ENCODE measurements around the gene G6PC3. TPM values are rescaled to one million over a fixed set of nuclear protein-coding genes. Genes with fewer than 3 reads are reported as not detected.

G6PC3 gene
- total and polyA plus RNA-seq, 2 donors = 13.7 to 30.2 TPM

- Histone ChIP-seq H3K27me3 (ENCODE audit: control insufficient read depth in 2 of 2, insufficient read depth in 1 of 2, low read length in 1 of 2) (no peaks in the 10 kb centered on the region), H3K27ac (ENCODE audit: low read depth in 1 of 2, low read length in 1 of 2) (no peak overlapping the region), H3K36me3 (ENCODE audit: control insufficient read depth in 2 of 2, insufficient read depth in 2 of 2, low read length in 1 of 2) (peaks cover 43 to 51% of the 10 kb centered on the region in 2 donors), H3K9me3 (ENCODE audit: control insufficient read depth in 2 of 2, insufficient read depth in 1 of 2, low read length in 1 of 2) (no peaks in the 10 kb centered on the region), H3K4me1 (ENCODE audit: control insufficient read depth in 2 of 2, insufficient read depth in 2 of 2, low read length in 2 of 2) (peaks cover 0 to 4% of the 10 kb centered on the region in 2 donors), H3K4me3 (ENCODE audit: low read length in 2 of 2) (no peak overlapping the region)
- WGBS = 98% methylated on average over 7 of the region's 7 CpGs
- DNase-seq (ENCODE audit: low read depth in 6 of 9, low spot score in 9 of 9) = no peak
Observed at GRCh38 chr17:44084921-44085320, 14.4 kb downstream of the G6PC3 start.

- Histone ChIP-seq H3K36me3 (ENCODE audit: control insufficient read depth in 2 of 2, insufficient read depth in 2 of 2, low read length in 1 of 2) (peaks cover 40 to 44% of the 10 kb centered on the region in 2 donors), H3K27ac (ENCODE audit: low read depth in 1 of 2, low read length in 1 of 2) (no peak overlapping the region)
Observed at GRCh38 chr17:44085908-44086307, 15.4 kb downstream of the G6PC3 start.

GRCh38 chr17:44086364-44087311 is 16.1 kb downstream of the G6PC3 start:
- Histone ChIP-seq H3K36me3 (ENCODE audit: control insufficient read depth in 2 of 2, insufficient read depth in 2 of 2, low read length in 1 of 2) (peaks cover 47 to 48% of the 10 kb centered on the region in 2 donors), H3K4me3 (ENCODE audit: low read length in 2 of 2) (no peak overlapping the region), H3K4me1 (ENCODE audit: control insufficient read depth in 2 of 2, insufficient read depth in 2 of 2, low read length in 2 of 2) (peaks cover 0 to 4% of the 10 kb centered on the region in 2 donors), H3K9me3 (ENCODE audit: control insufficient read depth in 2 of 2, insufficient read depth in 1 of 2, low read length in 1 of 2) (no peaks in the 10 kb centered on the region), H3K27ac (ENCODE audit: low read depth in 1 of 2, low read length in 1 of 2) (no peak overlapping the region), H3K27me3 (ENCODE audit: control insufficient read depth in 2 of 2, insufficient read depth in 1 of 2, low read length in 1 of 2) (no peaks in the 10 kb centered on the region)
- no peak for DNase-seq (ENCODE audit: low read depth in 6 of 9, low spot score in 9 of 9)
- WGBS = 88% methylated on average over 23 of the region's 23 CpGs

More at GRCh38 chr17:44085908-44086307, 15.4 kb downstream of the G6PC3 start:
- H3K9me3 ChIP-seq (ENCODE audit: control insufficient read depth in 2 of 2, insufficient read depth in 1 of 2, low read length in 1 of 2) = no peaks in the 10 kb centered on the region
- no peak overlapping the region for H3K4me3 ChIP-seq (ENCODE audit: low read length in 2 of 2)
- no peak for DNase-seq (ENCODE audit: low read depth in 6 of 9, low spot score in 9 of 9)
- 86% methylated on average over 5 of the region's 5 CpGs for WGBS
- H3K27me3 ChIP-seq (ENCODE audit: control insufficient read depth in 2 of 2, insufficient read depth in 1 of 2, low read length in 1 of 2) = no peaks in the 10 kb centered on the region
- H3K4me1 ChIP-seq (ENCODE audit: control insufficient read depth in 2 of 2, insufficient read depth in 2 of 2, low read length in 2 of 2) = peaks cover 0 to 4% of the 10 kb centered on the region in 2 donors

- Histone ChIP-seq H3K36me3 (ENCODE audit: control insufficient read depth in 2 of 2, insufficient read depth in 2 of 2, low read length in 1 of 2) (peaks cover 48 to 49% of the 10 kb centered on the region in 2 donors), H3K27me3 (ENCODE audit: control insufficient read depth in 2 of 2, insufficient read depth in 1 of 2, low read length in 1 of 2) (no peaks in the 10 kb centered on the region), H3K4me1 (ENCODE audit: control insufficient read depth in 2 of 2, insufficient read depth in 2 of 2, low read length in 2 of 2) (peaks cover 0 to 4% of the 10 kb centered on the region in 2 donors), H3K27ac (ENCODE audit: low read depth in 1 of 2, low read length in 1 of 2) (no peak overlapping the region), H3K4me3 (ENCODE audit: low read length in 2 of 2) (no peak overlapping the region), H3K9me3 (ENCODE audit: control insufficient read depth in 2 of 2, insufficient read depth in 1 of 2, low read length in 1 of 2) (no peaks in the 10 kb centered on the region)
- DNase-seq (ENCODE audit: low read depth in 6 of 9, low spot score in 9 of 9) = no peak
- WGBS = 89% methylated on average over 8 of the region's 8 CpGs
Observed at GRCh38 chr17:44087319-44087718, 16.8 kb downstream of the G6PC3 start.

GRCh38 chr17:44088254-44088653 is 17.7 kb downstream of the G6PC3 start:
- 99% methylated on average over 16 of the region's 16 CpGs for WGBS
- Histone ChIP-seq H3K27ac (ENCODE audit: low read depth in 1 of 2, low read length in 1 of 2) (no peak overlapping the region), H3K36me3 (ENCODE audit: control insufficient read depth in 2 of 2, insufficient read depth in 2 of 2, low read length in 1 of 2) (peaks cover 46 to 49% of the 10 kb centered on the region in 2 donors), H3K4me3 (ENCODE audit: low read length in 2 of 2) (no peak overlapping the region), H3K9me3 (ENCODE audit: control insufficient read depth in 2 of 2, insufficient read depth in 1 of 2, low read length in 1 of 2) (no peaks in the 10 kb centered on the region), H3K27me3 (ENCODE audit: control insufficient read depth in 2 of 2, insufficient read depth in 1 of 2, low read length in 1 of 2) (no peaks in the 10 kb centered on the region), H3K4me1 (ENCODE audit: control insufficient read depth in 2 of 2, insufficient read depth in 2 of 2, low read length in 2 of 2) (peaks cover 0 to 4% of the 10 kb centered on the region in 2 donors)
- no peak for DNase-seq (ENCODE audit: low read depth in 6 of 9, low spot score in 9 of 9)

- Histone ChIP-seq H3K4me1 (ENCODE audit: control insufficient read depth in 2 of 2, insufficient read depth in 2 of 2, low read length in 2 of 2) (peaks cover 10 to 17% of the 10 kb centered on the region in 2 donors), H3K27ac (ENCODE audit: low read depth in 1 of 2, low read length in 1 of 2) (no peak overlapping the region), H3K36me3 (ENCODE audit: control insufficient read depth in 2 of 2, insufficient read depth in 2 of 2, low read length in 1 of 2) (peaks cover 25 to 39% of the 10 kb centered on the region in 2 donors), H3K27me3 (ENCODE audit: control insufficient read depth in 2 of 2, insufficient read depth in 1 of 2, low read length in 1 of 2) (no peaks in the 10 kb centered on the region), H3K4me3 (ENCODE audit: low read length in 2 of 2) (no peak overlapping the region), H3K9me3 (ENCODE audit: control insufficient read depth in 2 of 2, insufficient read depth in 1 of 2, low read length in 1 of 2) (no peaks in the 10 kb centered on the region)
- DNase-seq (ENCODE audit: low read depth in 6 of 9, low spot score in 9 of 9) = no peak
- 95% methylated on average over 14 of the region's 14 CpGs for WGBS
Observed at GRCh38 chr17:44091200-44091997, 20.9 kb downstream of the G6PC3 start.

- H3K36me3 ChIP-seq (ENCODE audit: control insufficient read depth in 2 of 2, insufficient read depth in 2 of 2, low read length in 1 of 2) = peaks cover 21 to 39% of the 10 kb centered on the region in 2 donors
- H3K27me3 ChIP-seq (ENCODE audit: control insufficient read depth in 2 of 2, insufficient read depth in 1 of 2, low read length in 1 of 2) = no peaks in the 10 kb centered on the region
- WGBS = 98% methylated on average over 11 of the region's 11 CpGs
- H3K4me1 ChIP-seq (ENCODE audit: control insufficient read depth in 2 of 2, insufficient read depth in 2 of 2, low read length in 2 of 2) = peaks cover 10 to 20% of the 10 kb centered on the region in 2 donors
- no peaks in the 10 kb centered on the region for H3K9me3 ChIP-seq (ENCODE audit: control insufficient read depth in 2 of 2, insufficient read depth in 1 of 2, low read length in 1 of 2)
- no peak overlapping the region for H3K4me3 ChIP-seq (ENCODE audit: low read length in 2 of 2)
- no peak overlapping the region for H3K27ac ChIP-seq (ENCODE audit: low read depth in 1 of 2, low read length in 1 of 2)
- no peak for DNase-seq (ENCODE audit: low read depth in 6 of 9, low spot score in 9 of 9)
Observed at GRCh38 chr17:44092051-44092450, 21.5 kb downstream of the G6PC3 start.

- H3K36me3 ChIP-seq (ENCODE audit: control insufficient read depth in 2 of 2, insufficient read depth in 2 of 2, low read length in 1 of 2) = peaks cover 16 to 35% of the 10 kb centered on the region in 2 donors
- H3K9me3 ChIP-seq (ENCODE audit: control insufficient read depth in 2 of 2, insufficient read depth in 1 of 2, low read length in 1 of 2) = no peaks in the 10 kb centered on the region
- H3K27ac ChIP-seq (ENCODE audit: low read depth in 1 of 2, low read length in 1 of 2) = no peak overlapping the region
- no peaks in the 10 kb centered on the region for H3K27me3 ChIP-seq (ENCODE audit: control insufficient read depth in 2 of 2, insufficient read depth in 1 of 2, low read length in 1 of 2)
- no peak overlapping the region for H3K4me3 ChIP-seq (ENCODE audit: low read length in 2 of 2)
- H3K4me1 ChIP-seq (ENCODE audit: control insufficient read depth in 2 of 2, insufficient read depth in 2 of 2, low read length in 2 of 2) = peaks cover 10 to 28% of the 10 kb centered on the region in 2 donors
- DNase-seq (ENCODE audit: low read depth in 6 of 9, low spot score in 9 of 9) = no peak
- WGBS = 97% methylated on average over 21 of the region's 21 CpGs
Observed at GRCh38 chr17:44093231-44093900, 22.8 kb downstream of the G6PC3 start.
